Neuron (in vitro differentiated cells): ENCODE measurements around the gene SIGLEC11.
"Not testable (repeated sequence)": the region's sequence is repeated elsewhere in the genome, so short reads cannot be mapped to it uniquely, and the experiment has no call there.

Experiments used
- H2AFZ ChIP-seq: one replicate; pipeline ENCODE4 v1.6.1; 2013; ENCODE audit warnings: low read depth, mild to moderate bottlenecking, inconsistent platforms, low read length, moderate library complexity
- H3K27me3 ChIP-seq: one replicate; pipeline ENCODE4 v1.6.1; 2013; ENCODE audit warnings: low read length; ENCODE audit not compliant: insufficient read depth
- H3K36me3 ChIP-seq: one replicate; pipeline ENCODE4 v1.6.1; 2013; ENCODE audit warnings: low read length; ENCODE audit not compliant: insufficient read depth
- H3K4me1 ChIP-seq: one replicate; pipeline ENCODE4 v1.6.1; 2013; ENCODE audit warnings: low read length; ENCODE audit not compliant: insufficient read depth
- H3K4me3 ChIP-seq: 2 replicates; pipeline ENCODE4 v1.5.1; 2013; ENCODE audit warnings: mild to moderate bottlenecking, low read length, moderate library complexity
- H3K9me3 ChIP-seq: one replicate; pipeline ENCODE4 v1.6.1; 2013; ENCODE audit warnings: low read length

Gene SIGLEC11, protein sequence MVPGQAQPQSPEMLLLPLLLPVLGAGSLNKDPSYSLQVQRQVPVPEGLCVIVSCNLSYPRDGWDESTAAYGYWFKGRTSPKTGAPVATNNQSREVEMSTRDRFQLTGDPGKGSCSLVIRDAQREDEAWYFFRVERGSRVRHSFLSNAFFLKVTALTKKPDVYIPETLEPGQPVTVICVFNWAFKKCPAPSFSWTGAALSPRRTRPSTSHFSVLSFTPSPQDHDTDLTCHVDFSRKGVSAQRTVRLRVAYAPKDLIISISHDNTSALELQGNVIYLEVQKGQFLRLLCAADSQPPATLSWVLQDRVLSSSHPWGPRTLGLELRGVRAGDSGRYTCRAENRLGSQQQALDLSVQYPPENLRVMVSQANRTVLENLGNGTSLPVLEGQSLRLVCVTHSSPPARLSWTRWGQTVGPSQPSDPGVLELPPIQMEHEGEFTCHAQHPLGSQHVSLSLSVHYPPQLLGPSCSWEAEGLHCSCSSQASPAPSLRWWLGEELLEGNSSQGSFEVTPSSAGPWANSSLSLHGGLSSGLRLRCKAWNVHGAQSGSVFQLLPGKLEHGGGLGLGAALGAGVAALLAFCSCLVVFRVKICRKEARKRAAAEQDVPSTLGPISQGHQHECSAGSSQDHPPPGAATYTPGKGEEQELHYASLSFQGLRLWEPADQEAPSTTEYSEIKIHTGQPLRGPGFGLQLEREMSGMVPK

DNA sequence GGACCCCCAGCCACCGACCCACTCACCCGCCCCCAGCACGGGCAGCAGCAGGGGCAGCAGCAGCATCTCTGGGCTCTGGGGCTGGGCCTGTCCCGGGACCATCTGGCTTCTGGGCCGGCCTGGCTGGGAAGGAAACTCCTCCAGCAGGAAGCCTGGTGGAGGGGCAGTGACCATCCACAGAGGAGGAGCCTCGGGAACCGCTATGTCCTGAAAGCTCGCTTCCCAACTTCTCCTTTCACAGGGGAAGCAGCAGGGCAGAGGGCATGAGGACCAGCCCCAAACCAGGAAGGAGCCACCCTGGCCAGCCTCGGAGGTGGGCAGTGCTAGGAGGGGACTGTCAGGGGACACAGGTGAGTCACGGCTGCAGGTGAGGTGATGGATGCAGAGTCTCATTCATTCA is at the start of gene SIGLEC11:
SIGLEC11 (minus strand) TSS at position 193 of the 400 bp plus-strand sequence; CDS start at position 102, 91 bp downstream.
- H3K36me3 ChIP-seq, H3K4me3 ChIP-seq, H3K27me3 ChIP-seq, H3K9me3 ChIP-seq, H2AFZ ChIP-seq, H3K4me1 ChIP-seq: not testable (repeated sequence)

DNA sequence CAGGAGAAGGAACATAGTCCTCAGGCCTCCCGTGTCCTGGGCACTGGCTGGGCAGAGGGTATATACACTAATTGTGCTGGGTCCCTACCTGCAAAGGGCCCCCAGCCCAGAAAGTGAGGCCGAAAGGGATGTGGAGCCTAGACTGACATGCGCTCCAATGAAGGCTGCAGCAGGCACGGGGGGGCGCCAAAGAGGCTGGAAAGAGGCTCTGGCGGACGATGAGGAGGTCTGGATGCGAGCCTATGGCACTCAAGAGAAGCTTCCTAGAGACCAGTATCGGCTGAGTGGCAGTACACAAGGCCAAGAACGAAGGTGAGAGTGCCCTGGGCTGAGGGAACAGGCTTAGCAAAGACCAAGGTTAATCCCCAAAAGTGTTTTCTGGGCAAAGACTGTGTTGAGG is 47.6 kb upstream of the SIGLEC11 start:
- Histone ChIP-seq H3K9me3 (no peaks in the 10 kb centered on the region), H3K4me1 (no peaks in the 10 kb centered on the region), H3K4me3 (no peak overlapping the region), H2AFZ (no peak overlapping the region), H3K27me3 (no peaks in the 10 kb centered on the region), H3K36me3 (peaks cover 66% of the 10 kb centered on the region)

DNA sequence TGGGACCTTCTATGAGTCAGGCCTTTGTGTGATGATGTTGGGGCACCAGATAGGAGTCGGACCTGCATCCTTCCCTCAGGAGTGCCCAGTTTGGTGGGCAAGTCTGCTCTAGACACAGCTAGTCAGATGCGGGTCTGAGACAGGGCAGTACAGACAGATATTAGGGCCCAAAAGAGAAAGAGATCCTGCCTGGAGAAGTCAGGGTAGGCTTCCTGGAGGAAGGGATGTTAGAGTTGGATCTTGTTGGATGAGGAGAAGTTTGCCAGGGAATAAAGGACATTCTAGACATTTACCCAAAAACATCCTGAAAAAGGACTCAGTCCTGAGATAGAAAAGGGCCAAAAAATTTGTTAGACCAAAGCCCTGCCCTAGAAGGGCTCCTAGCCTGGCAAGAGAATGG is 47.0 kb upstream of the SIGLEC11 start:
- H3K4me1 ChIP-seq = no peaks in the 10 kb centered on the region
- H3K36me3 ChIP-seq = peaks cover 66% of the 10 kb centered on the region
- no peaks in the 10 kb centered on the region for H3K9me3 ChIP-seq
- no peaks in the 10 kb centered on the region for H3K27me3 ChIP-seq
- no peak overlapping the region for H3K4me3 ChIP-seq
- H2AFZ ChIP-seq = no peak overlapping the region

DNA sequence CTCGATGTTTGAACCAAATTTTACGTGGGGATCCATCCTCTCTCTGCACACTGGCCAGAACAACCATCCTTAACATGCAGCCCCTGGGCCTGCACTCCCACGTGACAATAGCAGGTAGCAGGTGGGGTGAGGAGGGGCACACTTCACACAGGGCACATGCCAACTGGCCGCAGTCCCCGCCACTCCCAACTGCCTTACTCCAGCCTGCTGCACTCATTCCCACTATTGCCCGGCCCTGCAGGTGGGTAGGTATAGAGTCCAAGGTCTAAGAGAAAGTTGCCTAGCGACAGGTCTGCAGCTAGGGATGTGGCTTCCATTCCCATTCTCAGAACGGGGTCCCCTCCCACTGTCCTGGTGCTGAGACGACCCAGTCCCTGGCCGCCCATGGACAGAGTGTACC is 46.2 kb upstream of the SIGLEC11 start:
- no peaks in the 10 kb centered on the region for H3K9me3 ChIP-seq
- H3K4me1 ChIP-seq = no peaks in the 10 kb centered on the region
- H3K36me3 ChIP-seq = peaks cover 69% of the 10 kb centered on the region
- H2AFZ ChIP-seq = no peak overlapping the region
- no peak overlapping the region for H3K4me3 ChIP-seq
- no peaks in the 10 kb centered on the region for H3K27me3 ChIP-seq

DNA sequence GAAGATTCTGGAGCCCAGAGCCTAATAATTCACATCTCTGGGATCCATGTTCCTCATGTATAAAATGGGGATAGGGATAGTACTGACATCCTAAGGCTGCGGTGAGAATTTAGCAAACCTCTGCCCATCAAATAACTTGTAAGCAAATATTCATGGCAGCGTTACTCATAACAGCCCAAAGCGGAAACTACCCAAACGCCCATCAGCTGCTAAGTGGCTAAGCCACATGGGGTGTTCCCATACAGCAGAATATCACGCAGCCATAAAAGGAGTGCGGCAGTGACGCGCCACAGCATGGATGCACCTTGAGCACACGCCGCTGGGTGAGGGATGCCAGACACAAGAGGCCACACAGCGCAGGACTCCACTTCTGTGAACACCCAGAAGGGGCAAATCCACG is 44.5 kb upstream of the SIGLEC11 start:
- H2AFZ ChIP-seq = no peak overlapping the region
- no peaks in the 10 kb centered on the region for H3K9me3 ChIP-seq
- no peaks in the 10 kb centered on the region for H3K27me3 ChIP-seq
- peaks cover 77% of the 10 kb centered on the region for H3K36me3 ChIP-seq
- no peak overlapping the region for H3K4me3 ChIP-seq
- H3K4me1 ChIP-seq = no peaks in the 10 kb centered on the region

DNA sequence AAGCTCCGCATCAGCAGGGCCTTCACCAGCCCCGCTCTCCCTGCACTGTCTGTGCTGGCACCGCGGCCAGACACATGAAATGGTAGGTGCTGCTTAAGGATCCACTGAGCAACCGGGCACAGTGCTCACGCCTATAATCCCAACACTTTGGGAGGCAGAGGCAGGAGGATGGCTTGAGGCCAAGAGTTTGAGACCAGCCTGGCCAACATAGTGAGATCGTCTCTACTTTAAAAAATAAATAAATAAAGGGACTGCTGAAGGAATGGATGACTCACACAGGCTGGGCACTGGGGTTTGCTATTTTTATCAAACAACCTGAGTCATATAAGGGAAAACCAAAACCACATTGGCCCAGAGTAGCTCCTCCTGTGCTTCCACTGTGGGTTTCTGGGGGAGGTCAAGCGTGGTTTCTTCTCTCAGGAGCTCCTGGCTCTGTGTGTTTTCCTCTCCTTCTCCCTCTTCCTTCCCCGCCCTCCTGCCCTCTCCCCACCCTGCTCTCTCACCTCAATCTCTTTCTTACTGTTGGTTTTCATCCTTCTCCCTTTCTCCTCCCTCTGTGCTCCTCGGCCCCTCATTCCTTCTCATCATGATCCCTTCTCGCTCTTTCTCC is 42.9 kb upstream of the SIGLEC11 start:
- H2AFZ ChIP-seq = no peak overlapping the region
- H3K9me3 ChIP-seq = no peaks in the 10 kb centered on the region
- no peaks in the 10 kb centered on the region for H3K27me3 ChIP-seq
- H3K36me3 ChIP-seq = peaks cover 84% of the 10 kb centered on the region
- no peak overlapping the region for H3K4me3 ChIP-seq
- H3K4me1 ChIP-seq = no peaks in the 10 kb centered on the region

DNA sequence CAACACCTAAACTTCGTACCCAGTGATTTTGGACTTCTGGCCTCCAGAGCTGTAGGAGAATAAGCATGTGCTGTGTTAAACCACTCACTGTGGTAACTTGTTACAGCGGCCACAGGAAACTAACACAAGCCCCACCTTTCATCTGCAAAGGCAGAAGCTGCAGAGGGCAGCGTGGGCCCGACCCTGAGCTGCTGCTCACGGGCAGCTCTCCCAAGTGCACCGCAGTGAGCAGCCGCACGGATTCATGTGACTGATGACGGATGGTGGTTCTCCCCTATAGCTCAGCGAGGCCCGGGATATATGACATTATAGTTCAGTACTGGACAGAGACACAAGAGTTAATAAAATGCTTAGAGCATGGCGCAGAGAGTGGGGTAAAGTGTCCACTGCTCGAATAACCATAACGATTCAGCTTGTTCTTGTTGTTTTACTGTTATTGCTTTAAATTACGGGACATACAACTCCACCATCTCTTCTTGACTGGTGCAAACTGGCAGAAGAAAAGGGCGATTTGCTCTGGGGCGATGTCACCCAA is 42.3 kb upstream of the SIGLEC11 start:
- H2AFZ ChIP-seq = no peak overlapping the region
- H3K9me3 ChIP-seq = no peaks in the 10 kb centered on the region
- H3K27me3 ChIP-seq = no peaks in the 10 kb centered on the region
- peaks cover 83% of the 10 kb centered on the region for H3K36me3 ChIP-seq
- H3K4me1 ChIP-seq = no peaks in the 10 kb centered on the region
- no peak overlapping the region for H3K4me3 ChIP-seq

DNA sequence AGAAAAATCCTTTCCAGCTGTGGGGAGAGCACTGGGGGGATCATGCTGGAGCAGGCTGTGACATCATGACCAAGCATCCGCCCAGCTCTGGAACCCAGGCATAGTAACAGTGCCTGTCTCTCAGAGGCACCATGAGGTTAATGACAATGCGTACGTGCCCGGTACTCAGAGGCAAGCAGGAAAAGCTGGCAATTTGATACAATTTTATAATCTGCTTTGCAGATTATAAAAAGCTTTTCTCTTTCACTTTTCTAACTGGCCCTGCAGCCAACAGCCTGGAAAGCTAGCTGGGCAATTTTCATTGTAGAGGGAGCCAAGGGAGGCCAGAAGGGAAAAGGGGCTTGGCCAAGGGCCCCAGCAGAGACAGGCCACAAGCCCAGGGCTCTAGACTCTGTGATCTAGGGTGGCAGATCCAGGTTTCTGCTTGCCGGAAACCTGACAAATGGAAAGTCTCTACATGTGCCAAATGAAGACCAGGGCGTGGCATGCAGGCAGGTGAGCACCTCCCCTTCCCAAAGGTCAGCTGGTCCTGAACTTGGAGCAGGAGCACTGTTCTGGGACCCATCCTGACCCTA is 41.5 kb upstream of the SIGLEC11 start:
- no peaks in the 10 kb centered on the region for H3K4me1 ChIP-seq
- H2AFZ ChIP-seq = no peak overlapping the region
- H3K36me3 ChIP-seq = peaks cover 79% of the 10 kb centered on the region
- no peak overlapping the region for H3K4me3 ChIP-seq
- H3K9me3 ChIP-seq = no peaks in the 10 kb centered on the region
- no peaks in the 10 kb centered on the region for H3K27me3 ChIP-seq

DNA sequence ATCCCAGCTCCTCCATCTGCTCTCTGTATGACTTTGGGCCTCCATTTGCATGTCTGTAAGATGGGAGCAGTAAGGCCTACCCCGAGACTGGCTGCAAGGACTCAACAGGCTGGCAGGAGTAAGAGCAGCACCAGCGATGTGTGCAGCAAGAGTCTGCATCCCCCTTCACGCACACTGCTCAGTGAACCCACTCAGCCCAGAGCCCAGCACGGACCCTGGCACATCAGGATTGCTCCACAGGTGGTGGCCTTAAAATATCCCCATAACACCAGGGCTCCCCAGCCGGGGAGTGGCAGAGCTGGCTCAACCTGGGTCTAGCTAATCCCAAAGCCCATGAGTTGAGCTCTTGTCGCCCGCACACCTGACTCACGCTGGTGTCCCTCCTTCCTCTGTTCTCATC is 40.8 kb upstream of the SIGLEC11 start:
- H3K36me3 ChIP-seq = peaks cover 78% of the 10 kb centered on the region
- H3K4me1 ChIP-seq = no peaks in the 10 kb centered on the region
- H3K4me3 ChIP-seq = no peak overlapping the region
- H3K9me3 ChIP-seq = no peaks in the 10 kb centered on the region
- H2AFZ ChIP-seq = no peak overlapping the region
- H3K27me3 ChIP-seq = no peaks in the 10 kb centered on the region

DNA sequence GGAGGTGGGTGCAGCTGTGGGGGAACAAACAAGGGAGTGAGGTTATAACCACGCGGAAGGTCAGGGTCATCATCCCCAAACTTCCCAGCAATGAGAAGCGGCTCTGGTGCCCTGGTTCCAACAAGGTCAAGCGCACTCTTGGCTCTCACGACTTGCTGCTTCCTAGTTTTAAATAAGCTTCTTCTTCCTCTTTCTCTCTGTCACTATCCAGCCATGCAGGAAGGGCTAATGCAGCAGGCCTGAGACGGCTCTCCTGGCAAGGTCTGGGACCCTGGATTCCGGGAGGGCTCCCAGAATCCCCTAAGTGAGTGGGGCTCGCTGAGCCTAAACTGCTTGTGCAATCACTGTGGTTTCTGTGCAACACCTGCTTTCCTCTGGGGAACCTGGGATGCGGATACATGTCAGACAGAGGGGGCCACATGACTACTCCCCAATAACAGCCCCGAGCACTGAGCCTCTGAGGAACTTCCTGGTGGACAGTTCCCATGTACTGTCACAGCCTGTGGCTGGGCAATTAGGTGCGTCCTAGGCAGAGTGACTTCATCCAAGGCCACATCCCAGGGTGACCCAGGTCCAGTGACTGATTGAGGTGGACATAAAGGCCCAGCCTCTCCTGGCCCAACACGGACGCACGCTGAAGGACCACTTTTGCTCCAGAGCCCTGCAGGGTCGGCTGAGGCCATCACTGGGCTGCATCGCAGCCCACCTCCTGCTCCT is 40.0 kb upstream of the SIGLEC11 start:
- H3K27me3 ChIP-seq = no peaks in the 10 kb centered on the region
- no peaks in the 10 kb centered on the region for H3K9me3 ChIP-seq

DNA sequence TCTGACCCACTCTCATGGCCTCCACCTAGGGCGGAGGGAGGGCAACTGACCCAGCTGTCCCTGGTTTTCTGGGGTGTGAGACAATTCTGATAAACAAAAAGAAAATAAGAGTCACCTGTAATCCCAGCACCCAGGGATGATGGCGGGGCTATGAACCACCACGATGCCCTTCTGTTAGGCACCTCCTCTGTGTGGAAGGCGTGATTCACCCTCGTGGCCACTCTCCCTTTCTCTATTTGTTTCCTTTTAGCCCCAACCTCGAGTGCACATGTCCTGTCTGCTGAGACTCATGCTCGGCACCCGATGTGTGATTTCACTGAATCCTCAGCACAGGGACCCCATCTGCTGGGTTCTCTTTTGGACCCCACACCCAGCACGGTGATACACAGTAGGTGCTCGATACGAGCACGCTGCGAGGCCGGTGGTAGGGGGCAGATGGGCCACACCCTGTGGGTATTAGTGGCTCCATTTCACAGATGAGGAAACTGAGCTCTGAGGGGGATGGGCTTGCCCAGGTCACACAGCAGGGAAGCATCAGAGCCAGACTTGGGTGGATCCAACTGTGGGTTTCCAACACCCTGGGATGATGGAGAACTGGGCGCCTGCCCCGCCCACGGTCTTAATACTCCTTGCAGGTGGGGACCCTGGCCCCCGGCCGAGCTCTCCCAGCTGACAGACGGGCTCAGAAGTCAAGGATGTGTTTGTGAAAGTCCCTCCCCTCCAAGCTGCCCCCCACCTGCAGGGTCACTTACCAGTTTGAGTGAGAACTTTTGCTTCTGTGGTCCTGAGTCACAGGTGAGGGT is 39.3 kb upstream of the SIGLEC11 start:
- no peaks in the 10 kb centered on the region for H3K4me1 ChIP-seq
- H3K4me3 ChIP-seq = no peak overlapping the region
- peaks cover 76% of the 10 kb centered on the region for H3K36me3 ChIP-seq
- H2AFZ ChIP-seq = no peak overlapping the region
- H3K27me3 ChIP-seq = no peaks in the 10 kb centered on the region
- no peaks in the 10 kb centered on the region for H3K9me3 ChIP-seq

More for the DNA sequence above, 40.0 kb upstream of the SIGLEC11 start:
- Histone ChIP-seq H2AFZ (no peak overlapping the region), H3K36me3 (peaks cover 76% of the 10 kb centered on the region), H3K4me3 (no peak overlapping the region), H3K4me1 (no peaks in the 10 kb centered on the region)
